Measurements from ENCODE around the gene AOPEP.

The AOPEP gene

GRCh38 chr9:94975480-94975879 is 249.0 kb downstream of the AOPEP start:
- no peak for DNase-seq

GRCh38 chr9:94976077-94976476 is 249.6 kb downstream of the AOPEP start:
- no peak for DNase-seq

- DNase-seq: no peak
Measured at GRCh38 chr9:94977416-94977815, 250.9 kb downstream of the AOPEP start.

- DNase-seq: no peak
Measured at GRCh38 chr9:94979904-94980507, 253.5 kb downstream of the AOPEP start.

- no peak for DNase-seq
Measured at GRCh38 chr9:94980947-94981722, 254.6 kb downstream of the AOPEP start.

- no peak for DNase-seq
Measured at GRCh38 chr9:94981723-94982090, 255.2 kb downstream of the AOPEP start.

- no peak for DNase-seq
Measured at GRCh38 chr9:94982211-94982610, 255.7 kb downstream of the AOPEP start.

- DNase-seq: no peak
Measured at GRCh38 chr9:94983552-94983951, 257.1 kb downstream of the AOPEP start.

GRCh38 chr9:94984891-94985476 is 258.5 kb downstream of the AOPEP start:
- DNase-seq: no peak

- no peak for DNase-seq
Measured at GRCh38 chr9:94985649-94986048, 259.1 kb downstream of the AOPEP start.

- no peak for DNase-seq
Measured at GRCh38 chr9:94987731-94988130, 261.2 kb downstream of the AOPEP start.

GRCh38 chr9:94990897-94991561 is 264.5 kb downstream of the AOPEP start:
- DNase-seq: no peak

GRCh38 chr9:94991961-94992907 is 265.7 kb downstream of the AOPEP start:
- no peak for DNase-seq

GRCh38 chr9:94993160-94993820 is 266.8 kb downstream of the AOPEP start:
- no peak for DNase-seq

- no peak for DNase-seq
Measured at GRCh38 chr9:94993821-94994165, 267.3 kb downstream of the AOPEP start.

GRCh38 chr9:94995048-94995693 is 268.7 kb downstream of the AOPEP start:
- no peak for DNase-seq

- DNase-seq: no peak
Measured at GRCh38 chr9:94996641-94997040, 270.1 kb downstream of the AOPEP start.

- no peak for DNase-seq
Measured at GRCh38 chr9:94997727-94998126, 271.2 kb downstream of the AOPEP start.

- DNase-seq: no peak
Measured at GRCh38 chr9:94999832-95000231, 273.3 kb downstream of the AOPEP start.

- no peak for DNase-seq
Measured at GRCh38 chr9:95000821-95001220, 274.3 kb downstream of the AOPEP start.

- DNase-seq: no peak
Measured at GRCh38 chr9:95001720-95002119, 275.2 kb downstream of the AOPEP start.
